Central memory CD8-positive, alpha-beta T cell (primary cell): ENCODE data around the gene SLC37A3.
"Not testable (repeated sequence)": the region's sequence is repeated elsewhere in the genome, so short reads cannot be mapped to it uniquely, and the experiment has no call there.

Experiments used
- ATAC-seq: fragments of 150-1000 bp; cut with Tn5 transposase; replicated peaks from 2 replicates; pipeline ENCODE4 v1.10.0; 2022; ENCODE audit warnings: mild to moderate bottlenecking, moderate FRiP score, moderate number of reproducible peaks; ENCODE audit not compliant: poor library complexity, severe bottlenecking; ENCODE audit errors: extremely low read depth
- DNase-seq, 2 donors: peaks; one replicate each; pipeline ENCODE4 v3.0.0; 2021; ENCODE audit warnings: low spot score in 2 of 2
- H3K27ac Mint-ChIP-seq: one replicate; pipeline ENCODE4 v1.8.0; 2022; ENCODE audit warnings: low read depth, mild to moderate bottlenecking, moderate library complexity, mixed read lengths
- H3K27me3 Mint-ChIP-seq: one replicate; pipeline ENCODE4 v1.8.0; 2022; ENCODE audit warnings: mixed read lengths
- H3K36me3 Mint-ChIP-seq: one replicate; pipeline ENCODE4 v1.8.0; 2022; ENCODE audit warnings: mild to moderate bottlenecking, moderate library complexity, mixed read lengths; ENCODE audit not compliant: insufficient read depth
- H3K4me1 Mint-ChIP-seq: one replicate; pipeline ENCODE4 v1.8.0; 2022; ENCODE audit warnings: mixed read lengths
- H3K4me3 Mint-ChIP-seq: one replicate; pipeline ENCODE4 v1.8.0; 2022; ENCODE audit warnings: mild to moderate bottlenecking, moderate library complexity, mixed read lengths
- H3K9me3 Mint-ChIP-seq: one replicate; pipeline ENCODE4 v1.8.0; 2022; ENCODE audit warnings: mixed read lengths

SLC37A3 gene

DNA sequence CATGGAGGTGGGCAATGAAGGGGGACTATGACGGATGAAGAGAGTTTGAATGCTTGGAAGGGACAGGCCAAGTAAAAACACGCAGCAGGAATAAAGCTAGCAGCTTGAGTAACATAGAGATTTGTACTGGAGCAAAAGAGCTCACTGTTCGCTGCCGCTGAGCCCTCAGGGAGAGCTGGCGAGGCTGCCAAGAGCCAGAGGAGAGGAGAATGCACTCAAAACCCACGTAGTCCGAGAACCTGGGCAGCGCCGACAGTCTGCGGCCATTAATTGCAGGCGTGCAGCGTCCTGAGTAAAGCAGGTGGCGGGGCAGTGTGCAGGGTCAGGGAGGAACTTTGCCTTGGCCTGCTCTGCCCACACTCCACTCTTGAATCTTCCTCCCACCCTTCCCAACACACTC lies 68.2 kb downstream of the SLC37A3 start:
- Mint-ChIP-seq H3K36me3 (no peaks in the 10 kb centered on the region), H3K4me1 (no peaks in the 10 kb centered on the region), H3K9me3 (no peaks in the 10 kb centered on the region), H3K27ac (no peak overlapping the region), H3K27me3 (no peaks in the 10 kb centered on the region), H3K4me3 (no peak overlapping the region)
- ATAC-seq, result no peak
- DNase-seq, result no peak

DNA sequence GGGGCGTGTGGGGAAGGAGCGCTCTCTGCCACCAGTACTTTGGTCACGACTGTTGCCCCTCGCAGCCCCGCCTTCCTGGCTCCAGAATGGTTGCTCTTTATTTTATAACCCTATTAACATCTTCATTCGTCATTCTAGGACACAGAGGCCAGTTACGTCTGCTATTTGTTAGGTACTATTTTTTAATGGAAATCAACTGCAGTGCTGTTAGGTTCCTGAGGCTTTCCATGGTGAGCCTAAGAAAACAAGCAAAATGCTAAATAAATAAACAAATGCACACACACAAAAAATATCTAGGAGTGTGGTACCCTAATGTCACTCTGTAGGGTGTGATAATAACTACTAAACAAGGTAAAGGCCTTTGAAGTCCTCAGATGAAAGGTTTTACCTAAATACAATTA lies 71.1 kb downstream of the SLC37A3 start:
- Mint-ChIP-seq H3K27me3 (no peaks in the 10 kb centered on the region), H3K4me1 (no peaks in the 10 kb centered on the region), H3K27ac (no peak overlapping the region), H3K4me3 (no peak overlapping the region), H3K9me3 (no peaks in the 10 kb centered on the region), H3K36me3 (no peaks in the 10 kb centered on the region)
- no peak for DNase-seq
- no peak for ATAC-seq

DNA sequence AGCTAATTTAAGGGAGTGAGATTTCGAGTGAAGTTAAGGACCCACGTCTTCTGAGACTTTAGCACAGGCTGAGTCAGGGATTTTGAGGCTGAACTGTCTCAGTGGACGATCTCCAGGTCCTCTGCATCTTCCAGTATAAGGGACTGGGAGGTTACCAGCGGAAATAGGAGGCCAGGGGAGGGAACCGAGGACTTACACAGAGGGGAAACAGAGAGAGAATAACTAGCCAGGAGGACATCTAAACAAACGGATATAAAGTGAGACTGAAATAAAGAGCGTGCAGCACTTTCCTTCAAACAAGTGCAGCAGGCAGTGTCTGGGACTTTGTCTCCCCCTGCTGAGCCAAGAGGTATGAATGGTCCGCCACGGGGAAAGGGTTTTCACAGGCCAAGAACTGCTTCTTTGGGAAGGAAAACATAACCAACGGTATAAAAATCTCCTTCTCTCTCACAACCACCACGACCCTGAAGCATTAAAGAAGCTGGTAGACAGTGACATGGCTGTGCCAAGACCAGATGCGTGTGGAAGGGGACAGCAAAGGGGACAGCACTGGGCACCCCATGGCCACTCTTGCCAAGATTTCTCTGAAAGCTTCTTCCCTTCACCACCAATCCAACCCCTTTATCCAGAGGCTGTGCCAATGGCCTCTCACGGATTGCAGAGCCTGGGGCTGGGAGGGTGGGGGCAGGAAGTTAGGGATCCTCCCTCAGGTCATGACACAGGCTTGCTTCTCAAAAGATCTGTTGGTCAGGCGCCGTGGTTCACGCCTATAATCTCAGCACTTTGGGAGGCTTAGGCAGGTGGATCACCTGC lies 72.0 kb downstream of the SLC37A3 start:
- Mint-ChIP-seq H3K36me3 (no peaks in the 10 kb centered on the region), H3K27ac (no peak overlapping the region), H3K4me3 (no peak overlapping the region), H3K4me1 (no peaks in the 10 kb centered on the region), H3K27me3 (no peaks in the 10 kb centered on the region), H3K9me3 (no peaks in the 10 kb centered on the region)
- peak; percentile 67 for ATAC-seq
- peak in 1 of 2 donors; percentile 23 for DNase-seq

DNA sequence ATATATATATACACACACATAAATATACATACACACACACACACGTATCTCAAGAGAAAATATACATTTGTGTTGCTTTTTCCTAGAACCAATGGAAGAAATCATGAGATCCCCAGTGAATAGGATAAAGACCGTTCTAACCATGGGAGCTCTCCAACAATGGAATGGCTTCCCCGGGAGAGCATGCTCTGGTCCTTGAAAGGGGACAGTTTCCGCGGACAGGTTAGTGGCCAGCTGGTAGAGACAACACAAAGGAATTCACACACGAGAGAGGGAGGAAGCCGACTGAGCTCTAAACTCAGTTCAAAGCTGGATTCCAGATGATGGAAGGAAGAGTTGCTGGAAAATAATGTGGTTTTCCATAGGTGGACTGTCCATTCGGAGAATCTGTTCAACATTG lies 72.7 kb downstream of the SLC37A3 start:
- Mint-ChIP-seq H3K27ac (no peak overlapping the region), H3K36me3 (no peaks in the 10 kb centered on the region)

DNA sequence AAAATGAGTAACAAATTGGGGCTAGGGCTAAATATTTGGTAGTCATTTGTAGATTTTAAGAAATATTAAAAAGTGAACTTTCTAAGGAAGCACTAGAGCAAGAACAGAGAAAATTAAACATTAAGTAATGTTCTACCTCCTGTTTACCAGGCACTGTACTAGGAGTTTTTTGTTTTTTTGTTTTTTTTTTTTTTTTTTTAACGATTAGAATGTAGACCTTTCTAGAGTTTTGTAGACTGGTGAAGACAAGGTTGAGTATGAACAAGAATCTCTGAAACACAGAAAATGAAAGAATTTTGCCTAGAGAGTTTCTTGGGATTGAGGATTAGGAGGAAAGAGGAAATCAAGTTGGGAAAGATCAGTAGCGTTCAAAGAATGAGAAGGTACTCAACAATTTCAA lies 73.6 kb downstream of the SLC37A3 start:
- DNase-seq (no peak), ATAC-seq (no peak)
- no peaks in the 10 kb centered on the region for H3K9me3 Mint-ChIP-seq
- H3K4me1 Mint-ChIP-seq, result no peaks in the 10 kb centered on the region
- no peaks in the 10 kb centered on the region for H3K27me3 Mint-ChIP-seq
- H3K4me3 Mint-ChIP-seq, result no peak overlapping the region
- no peaks in the 10 kb centered on the region for H3K36me3 Mint-ChIP-seq
- no peak overlapping the region for H3K27ac Mint-ChIP-seq

More for the DNA sequence above, 72.7 kb downstream of the SLC37A3 start:
- no peaks in the 10 kb centered on the region for H3K4me1 Mint-ChIP-seq
- H3K4me3 Mint-ChIP-seq, result no peak overlapping the region
- ATAC-seq (no peak), DNase-seq (no peak)
- H3K27me3 Mint-ChIP-seq, result no peaks in the 10 kb centered on the region
- H3K9me3 Mint-ChIP-seq, result no peaks in the 10 kb centered on the region

DNA sequence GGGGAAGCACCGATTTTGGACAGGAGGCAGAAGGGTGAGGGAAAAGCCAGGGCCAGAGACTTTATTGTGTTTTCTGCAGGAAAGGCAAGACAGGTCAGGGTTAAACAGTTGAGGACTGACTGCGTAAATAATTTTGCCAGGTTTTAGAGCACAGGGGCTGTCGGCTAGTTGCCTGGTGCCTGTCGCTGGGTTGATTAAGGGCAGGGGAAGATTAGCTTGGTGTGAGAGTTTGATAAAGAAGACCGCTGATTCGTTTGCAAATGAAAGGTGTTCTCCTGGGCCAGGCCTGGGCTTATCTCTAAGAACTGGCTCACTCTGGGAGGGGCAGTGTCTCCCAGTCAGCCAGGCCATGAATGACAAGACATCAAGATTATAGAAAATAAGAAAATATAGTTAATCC lies 75.6 kb downstream of the SLC37A3 start:
- no peaks in the 10 kb centered on the region for H3K27me3 Mint-ChIP-seq
- no peaks in the 10 kb centered on the region for H3K4me1 Mint-ChIP-seq
- no peak for ATAC-seq
- no peak overlapping the region for H3K4me3 Mint-ChIP-seq
- no peaks in the 10 kb centered on the region for H3K9me3 Mint-ChIP-seq
- H3K36me3 Mint-ChIP-seq, result no peaks in the 10 kb centered on the region
- no peak overlapping the region for H3K27ac Mint-ChIP-seq
- DNase-seq, result no peak

DNA sequence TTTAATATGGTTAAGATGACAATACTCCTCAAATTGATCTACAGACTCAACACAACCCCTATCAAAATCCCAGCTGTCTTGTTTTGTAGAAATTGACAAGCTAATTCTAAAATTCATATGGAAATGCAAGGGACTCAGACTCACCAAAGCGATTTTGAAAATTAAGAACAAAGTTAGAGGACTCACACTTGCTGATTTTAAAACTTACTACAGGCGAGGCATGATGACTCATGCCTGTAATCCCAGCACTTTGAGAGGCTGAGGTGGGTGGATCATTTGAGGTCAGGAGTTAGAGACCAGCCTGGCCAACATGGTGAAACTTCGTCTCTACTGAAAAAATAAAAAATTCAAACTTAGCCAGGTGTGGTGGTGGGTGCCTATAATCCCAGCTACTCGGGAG lies 78.3 kb downstream of the SLC37A3 start:
- not testable (repeated sequence) for DNase-seq, ATAC-seq, H3K4me1 Mint-ChIP-seq, H3K27ac Mint-ChIP-seq, H3K4me3 Mint-ChIP-seq, H3K9me3 Mint-ChIP-seq, H3K27me3 Mint-ChIP-seq, H3K36me3 Mint-ChIP-seq

DNA sequence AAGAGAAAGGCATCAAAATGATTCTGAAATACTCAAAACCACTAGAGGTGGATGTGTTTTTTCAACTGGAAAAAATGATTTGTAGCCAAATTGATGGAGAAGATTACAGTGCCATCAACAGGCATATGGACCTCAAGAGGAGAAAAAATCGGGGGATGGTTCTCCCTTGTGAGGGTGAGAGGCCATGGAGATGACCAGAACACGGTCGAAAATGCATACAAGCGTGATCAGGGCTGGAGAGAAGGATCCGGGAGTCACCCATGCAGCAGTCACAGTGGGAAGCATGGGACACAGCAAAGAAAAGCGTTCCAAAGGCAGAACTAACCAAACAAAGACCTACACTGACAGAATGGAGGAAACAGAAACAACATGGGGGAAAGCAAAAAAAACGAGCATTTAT lies 80.3 kb downstream of the SLC37A3 start:
- no peak for DNase-seq
- Mint-ChIP-seq H3K9me3 (no peaks in the 10 kb centered on the region), H3K27me3 (peaks cover 15% of the 10 kb centered on the region), H3K4me1 (no peaks in the 10 kb centered on the region), H3K27ac (no peak overlapping the region), H3K36me3 (no peaks in the 10 kb centered on the region), H3K4me3 (no peak overlapping the region)
- no peak for ATAC-seq

DNA sequence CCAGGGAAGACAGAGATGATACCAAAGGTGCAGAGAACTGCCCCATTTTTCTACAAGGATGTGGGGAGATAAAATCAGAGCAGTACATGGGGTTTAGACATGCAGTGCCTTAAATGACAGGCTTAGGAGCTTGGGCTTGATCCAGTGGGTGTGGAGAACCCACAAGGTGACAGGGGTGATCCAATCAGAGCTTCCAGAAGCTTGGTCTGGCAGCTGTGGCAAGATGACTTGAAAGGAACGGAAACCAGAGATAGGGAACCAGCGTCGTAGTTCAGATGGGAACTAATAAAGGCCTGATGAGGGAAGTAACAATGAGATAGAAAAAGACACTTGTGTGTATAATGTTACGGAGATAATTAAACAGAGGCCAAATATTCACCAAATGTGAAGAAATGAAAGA lies 80.7 kb downstream of the SLC37A3 start:
- H3K27ac Mint-ChIP-seq, result no peak overlapping the region
- H3K4me1 Mint-ChIP-seq, result no peaks in the 10 kb centered on the region
- DNase-seq (no peak), ATAC-seq (no peak)
- no peak overlapping the region for H3K4me3 Mint-ChIP-seq
- no peaks in the 10 kb centered on the region for H3K9me3 Mint-ChIP-seq
- no peaks in the 10 kb centered on the region for H3K36me3 Mint-ChIP-seq
- H3K27me3 Mint-ChIP-seq, result peaks cover 15% of the 10 kb centered on the region

DNA sequence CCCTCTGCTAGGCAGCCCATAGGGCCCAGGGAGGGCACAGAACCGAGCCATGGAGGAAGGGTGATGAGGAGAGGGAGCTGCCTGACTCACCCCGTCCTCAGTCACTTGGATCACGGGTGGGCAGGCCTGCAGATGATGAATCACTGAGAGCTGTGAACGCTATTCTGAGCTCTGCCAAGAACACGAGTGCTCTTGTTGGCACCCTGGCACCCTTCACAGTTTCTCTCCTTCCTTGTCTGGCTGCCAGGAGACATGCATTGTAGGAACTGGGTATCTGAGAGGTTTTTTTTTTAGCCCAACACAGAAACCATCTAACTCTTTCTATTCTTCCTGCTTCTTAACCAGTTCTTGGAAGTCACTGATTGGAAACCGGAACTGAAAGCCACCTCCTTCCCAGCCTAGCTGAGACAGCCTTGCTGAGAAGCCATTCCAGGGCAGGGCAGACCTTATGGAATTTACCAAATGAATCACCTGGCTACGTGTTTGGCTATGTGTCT lies 82.1 kb downstream of the SLC37A3 start:
- DNase-seq (no peak), ATAC-seq (no peak)
- no peaks in the 10 kb centered on the region for H3K9me3 Mint-ChIP-seq
- no peak overlapping the region for H3K27ac Mint-ChIP-seq
- no peaks in the 10 kb centered on the region for H3K36me3 Mint-ChIP-seq
- no peaks in the 10 kb centered on the region for H3K4me1 Mint-ChIP-seq
- peaks cover 15% of the 10 kb centered on the region for H3K27me3 Mint-ChIP-seq
- H3K4me3 Mint-ChIP-seq, result no peak overlapping the region

DNA sequence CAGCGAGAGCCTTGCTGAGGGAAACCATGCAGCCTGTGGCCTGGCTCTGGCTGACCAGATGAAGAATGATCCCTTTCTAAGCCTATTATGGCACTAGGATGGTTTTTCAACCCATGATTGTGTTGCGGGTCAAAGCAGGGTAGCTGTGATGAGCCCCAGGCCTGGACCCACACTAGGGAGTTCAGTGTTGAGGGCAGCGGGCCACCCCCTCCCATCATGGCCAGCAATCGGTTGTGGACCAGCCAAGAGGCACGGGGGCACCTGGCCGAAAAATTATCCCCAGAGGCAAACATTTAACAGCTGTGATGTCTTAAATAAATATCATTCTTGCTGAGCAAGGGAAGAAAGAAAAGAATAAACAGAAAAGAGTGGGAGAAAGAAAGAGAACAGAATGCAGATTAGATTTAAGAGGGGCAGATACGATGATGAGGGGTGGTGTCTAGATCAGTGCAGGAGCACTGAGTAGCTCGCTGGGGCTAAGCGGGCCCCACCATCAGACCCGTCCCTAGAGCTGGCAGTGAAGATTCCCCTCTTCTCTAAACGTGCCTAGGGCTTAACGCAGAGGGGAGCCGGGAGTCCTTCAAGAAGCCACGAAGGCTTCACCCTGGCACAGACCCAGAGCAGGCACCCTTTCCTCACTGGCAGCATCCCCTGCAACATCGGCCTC lies 82.7 kb downstream of the SLC37A3 start:
- Mint-ChIP-seq H3K27ac (no peak overlapping the region), H3K27me3 (peaks cover 15% of the 10 kb centered on the region), H3K36me3 (no peaks in the 10 kb centered on the region), H3K4me1 (peaks cover 3% of the 10 kb centered on the region), H3K9me3 (no peaks in the 10 kb centered on the region), H3K4me3 (no peak overlapping the region)
- no peak for DNase-seq
- no peak for ATAC-seq

DNA sequence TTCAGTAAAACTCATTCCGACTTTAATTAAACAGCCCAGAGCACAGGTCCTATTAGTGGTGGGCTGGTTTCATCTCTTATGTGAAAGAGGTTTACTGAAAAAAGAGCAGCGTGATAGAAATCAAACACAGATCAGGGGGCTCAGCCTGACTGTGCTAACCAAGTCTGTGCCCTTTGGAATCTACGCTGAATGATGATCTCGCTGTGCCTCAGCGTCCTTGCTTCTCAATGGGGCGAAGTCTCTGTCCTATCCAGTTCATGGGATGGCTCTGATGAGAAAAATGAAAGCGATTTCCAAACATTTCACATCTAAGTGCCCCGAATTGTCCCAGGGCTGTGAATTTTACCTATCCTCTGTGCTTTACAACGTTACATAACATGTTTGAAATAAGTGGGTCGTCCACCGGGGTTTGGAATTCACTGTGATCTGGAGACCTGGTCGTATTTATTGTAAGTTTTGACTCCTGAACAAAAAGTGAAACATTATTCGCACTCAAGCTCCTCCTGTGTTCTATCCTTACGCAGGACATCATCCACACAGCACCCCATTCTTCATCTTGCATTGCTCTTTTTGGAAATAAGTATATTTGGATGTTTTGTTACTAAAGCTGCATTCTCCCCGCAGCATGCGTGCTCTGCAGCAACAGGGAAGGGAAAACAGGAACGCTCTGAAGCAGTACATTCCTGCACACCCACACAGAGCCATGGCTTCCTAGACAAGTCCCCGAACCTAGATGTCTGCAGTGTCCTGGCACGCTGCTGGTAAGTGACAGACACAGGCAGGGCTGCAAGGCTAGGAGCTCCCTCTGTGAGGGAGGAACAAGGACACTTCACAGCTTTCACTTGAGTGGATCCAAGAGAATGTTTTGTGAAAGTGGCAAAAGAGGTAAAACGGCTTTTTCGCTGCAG lies 83.5 kb downstream of the SLC37A3 start:
- Mint-ChIP-seq H3K9me3 (no peaks in the 10 kb centered on the region), H3K27ac (no peak overlapping the region), H3K36me3 (no peaks in the 10 kb centered on the region), H3K4me3 (no peak overlapping the region), H3K27me3 (peaks cover 15% of the 10 kb centered on the region), H3K4me1 (peaks cover 5% of the 10 kb centered on the region)
- DNase-seq (no peak), ATAC-seq (no peak)
